Measurements from ENCODE around the gene CLECL1.
A peak's percentile ranks its signal among the peaks of the same experiment; 100 is the strongest.
"Not testable (repeated sequence)": the region's sequence is repeated elsewhere in the genome, so short reads cannot be mapped to it uniquely, and the experiment has no call there.

The CLECL1 gene

DNA sequence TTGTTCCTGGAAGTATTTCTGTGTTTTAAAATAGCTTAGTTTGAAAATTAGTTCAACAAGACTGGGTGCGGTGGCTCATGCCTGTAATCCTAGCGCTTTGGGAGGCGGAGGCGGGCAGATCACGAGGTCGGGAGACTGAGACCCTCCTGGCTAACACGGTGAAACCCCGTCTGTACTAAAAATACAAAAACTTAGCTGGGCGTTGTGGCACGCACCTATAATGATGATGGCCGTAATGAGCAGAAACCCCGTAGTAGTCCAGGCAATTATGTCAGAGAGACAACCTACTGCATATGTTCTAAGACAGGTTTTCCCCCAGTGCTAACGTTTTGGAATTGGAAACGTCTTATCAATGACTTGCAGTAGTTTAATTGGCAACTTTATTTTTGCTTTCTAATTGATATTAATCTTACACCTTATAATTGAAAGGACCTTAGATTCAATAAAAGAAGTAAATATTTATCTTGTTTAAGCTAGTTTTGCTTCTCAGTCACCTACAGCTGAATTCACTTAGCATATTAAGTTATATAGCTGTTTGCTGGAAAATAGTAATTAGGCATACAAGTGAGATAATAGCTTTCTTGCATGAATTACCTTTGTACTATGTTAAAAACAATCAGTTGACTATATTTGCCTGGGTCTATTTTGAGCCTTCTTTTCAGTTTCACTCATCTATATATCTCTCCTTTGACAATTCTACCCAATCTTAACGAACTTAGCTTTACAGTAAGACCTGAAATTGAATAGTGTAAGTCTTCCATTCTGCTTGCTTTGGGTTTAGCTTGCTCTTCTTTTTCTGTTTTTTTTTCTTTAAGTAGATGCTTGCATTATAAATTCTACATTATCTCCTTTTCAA is 15.6 kb downstream of the CLECL1 start:
- H3K36me3 Mint-ChIP-seq: peaks cover 60% of the 10 kb centered on the region
- H3K9me3 Mint-ChIP-seq: peaks cover 9% of the 10 kb centered on the region
- peak overlapping the region; percentile 57 for H3K4me3 Mint-ChIP-seq
- no peaks in the 10 kb centered on the region for H3K27me3 Mint-ChIP-seq
- H3K27ac Mint-ChIP-seq: peak overlapping the region; percentile 81
- peak; percentile 44 for ATAC-seq
- H3K4me1 Mint-ChIP-seq: peaks cover 92% of the 10 kb centered on the region

- Mint-ChIP-seq H3K4me1 (peaks cover 91% of the 10 kb centered on the region), H3K4me3 (peak overlapping the region; percentile 36), H3K36me3 (peaks cover 42% of the 10 kb centered on the region), H3K27ac (peak overlapping the region; percentile 81)
- not testable (repeated sequence) for H3K27me3 Mint-ChIP-seq, H3K9me3 Mint-ChIP-seq
- peak; percentile 77 for ATAC-seq
These were observed 19.8 kb downstream of the CLECL1 start for GRCh38 chr12:9713032-9713558.

- peaks cover 9% of the 10 kb centered on the region for H3K9me3 Mint-ChIP-seq
- H3K36me3 Mint-ChIP-seq: peaks cover 44% of the 10 kb centered on the region
- peak overlapping the region; percentile 81 for H3K27ac Mint-ChIP-seq
- ATAC-seq: no peak
- H3K4me3 Mint-ChIP-seq: no peak overlapping the region
- H3K27me3 Mint-ChIP-seq: no peaks in the 10 kb centered on the region
- H3K4me1 Mint-ChIP-seq: peaks cover 90% of the 10 kb centered on the region
These were observed 21.2 kb downstream of the CLECL1 start for GRCh38 chr12:9711664-9712063.

DNA sequence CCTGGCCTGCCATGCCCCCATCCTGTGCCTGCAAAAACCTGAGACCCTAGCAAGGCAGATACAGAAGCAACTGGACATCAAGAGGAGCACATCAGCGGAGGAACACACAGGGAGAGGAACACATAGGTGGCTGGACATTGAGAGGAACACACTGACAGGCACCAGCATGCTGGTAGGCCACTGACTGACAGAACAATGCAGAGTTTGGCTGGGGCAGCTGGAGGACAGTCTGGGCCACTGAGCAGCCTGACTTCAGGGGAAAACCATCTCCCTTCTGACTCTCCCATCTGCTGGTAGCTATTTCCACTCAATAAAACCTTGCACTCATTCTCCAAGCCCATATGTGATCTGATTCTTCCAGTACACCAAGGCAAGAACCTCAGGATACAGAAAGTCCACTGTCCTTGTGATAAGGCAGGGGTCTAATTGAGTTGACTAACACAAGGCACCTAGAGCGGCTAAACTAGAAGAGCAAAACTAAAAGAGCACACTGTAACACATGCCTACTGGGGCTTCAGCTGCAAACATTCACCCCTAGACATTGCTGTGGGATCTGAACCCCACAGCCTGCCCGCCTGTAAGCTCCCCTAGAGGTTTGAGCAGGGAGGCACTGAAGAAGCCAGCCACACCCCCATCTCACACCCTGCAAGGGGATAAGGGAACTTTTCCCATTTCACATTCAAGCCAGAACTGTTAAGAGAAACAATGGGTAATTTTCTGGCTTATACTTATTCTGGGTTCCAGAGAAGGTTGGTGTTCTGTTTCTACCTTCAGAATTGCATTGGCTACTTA is 22.1 kb downstream of the CLECL1 start:
- Mint-ChIP-seq H3K4me3 (no peak overlapping the region), H3K36me3 (peaks cover 44% of the 10 kb centered on the region), H3K4me1 (peaks cover 90% of the 10 kb centered on the region), H3K27me3 (no peaks in the 10 kb centered on the region), H3K27ac (peak overlapping the region; percentile 81), H3K9me3 (peaks cover 6% of the 10 kb centered on the region)
- no peak for ATAC-seq

- no peak for ATAC-seq
- Mint-ChIP-seq H3K27me3 (no peaks in the 10 kb centered on the region), H3K9me3 (peaks cover 6% of the 10 kb centered on the region), H3K27ac (peak overlapping the region; percentile 96), H3K4me3 (no peak overlapping the region), H3K4me1 (peaks cover 80% of the 10 kb centered on the region), H3K36me3 (peaks cover 45% of the 10 kb centered on the region)
These were observed 24.0 kb downstream of the CLECL1 start for GRCh38 chr12:9708853-9709252.

DNA sequence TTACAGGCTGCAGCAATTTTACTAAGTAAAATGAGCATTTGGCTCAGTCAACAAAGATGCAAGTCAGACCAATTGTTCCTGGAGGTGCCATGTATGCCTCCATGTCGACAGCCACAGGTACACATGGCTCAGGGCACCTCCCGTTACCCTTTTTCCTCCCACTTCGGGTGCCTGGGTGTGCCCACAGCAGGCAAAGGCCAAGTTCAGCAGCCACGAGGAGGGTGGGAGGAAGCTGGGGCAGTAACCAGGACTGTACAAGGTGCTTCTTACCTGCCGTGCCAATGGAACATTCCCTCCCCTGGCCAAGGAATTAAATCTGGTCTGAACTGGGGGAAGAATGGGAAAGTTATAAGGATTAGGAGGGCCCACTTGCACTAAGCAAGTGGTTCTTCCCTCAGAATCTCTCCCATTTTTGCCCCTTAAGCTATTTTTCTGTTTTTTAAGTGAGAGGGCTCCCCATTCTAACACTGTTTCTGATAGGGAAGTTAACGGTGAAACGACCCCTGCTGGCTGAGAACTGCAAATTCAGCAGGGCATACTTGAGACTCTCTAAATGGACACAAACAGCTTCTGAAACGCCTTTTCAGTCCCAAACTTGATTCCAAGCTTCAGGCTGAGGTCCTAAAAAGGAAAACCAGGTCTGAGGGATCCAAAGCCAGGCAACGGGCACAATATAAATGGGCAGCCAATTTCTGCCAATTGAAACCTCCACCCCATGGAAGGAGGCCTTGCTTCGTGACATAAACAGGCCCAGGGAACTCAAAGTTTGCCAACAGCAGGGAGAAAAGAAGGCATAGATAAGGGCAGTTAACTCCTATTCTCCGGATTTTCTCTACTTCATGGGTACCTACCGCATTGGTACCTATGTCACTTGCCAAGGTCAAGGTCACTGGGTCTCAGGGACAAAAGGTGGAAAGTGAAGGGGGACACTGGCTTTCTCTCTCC is 24.8 kb downstream of the CLECL1 start:
- peaks cover 73% of the 10 kb centered on the region for H3K4me1 Mint-ChIP-seq
- peak overlapping the region; percentile 96 for H3K27ac Mint-ChIP-seq
- ATAC-seq: peak; percentile 75
- peaks cover 45% of the 10 kb centered on the region for H3K36me3 Mint-ChIP-seq
- peaks cover 6% of the 10 kb centered on the region for H3K9me3 Mint-ChIP-seq
- H3K27me3 Mint-ChIP-seq: no peaks in the 10 kb centered on the region
- H3K4me3 Mint-ChIP-seq: peak overlapping the region; percentile 65

DNA sequence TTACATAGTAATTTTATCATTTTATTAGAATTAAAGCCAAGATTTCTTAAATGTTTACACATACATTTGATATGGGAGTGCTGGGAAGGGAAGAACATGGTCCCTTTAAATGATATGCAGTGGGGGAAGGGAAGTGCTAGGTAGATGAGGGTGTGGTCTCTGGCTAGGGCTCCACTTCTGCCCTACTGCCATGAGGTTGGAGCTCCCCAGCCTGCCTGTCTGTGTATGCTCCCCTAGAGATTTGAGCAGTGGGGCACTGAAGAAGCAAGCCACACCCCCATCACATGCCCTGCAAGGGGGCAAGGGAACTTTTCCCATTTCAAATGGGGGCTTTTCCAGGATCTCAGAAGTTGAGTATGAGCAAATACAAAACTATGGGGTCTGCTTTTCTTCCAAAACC is 25.5 kb downstream of the CLECL1 start:
- Mint-ChIP-seq H3K4me3 (peak overlapping the region; percentile 65), H3K9me3 (peaks cover 6% of the 10 kb centered on the region), H3K27me3 (no peaks in the 10 kb centered on the region), H3K27ac (peak overlapping the region; percentile 96), H3K4me1 (peaks cover 75% of the 10 kb centered on the region), H3K36me3 (peaks cover 50% of the 10 kb centered on the region)
- peak; percentile 86 for ATAC-seq

GRCh38 chr12:9706086-9706685 is 26.7 kb downstream of the CLECL1 start:
- Mint-ChIP-seq H3K4me1 (peaks cover 75% of the 10 kb centered on the region), H3K4me3 (peak overlapping the region; percentile 42), H3K27ac (peak overlapping the region; percentile 87), H3K36me3 (peaks cover 45% of the 10 kb centered on the region), H3K9me3 (peaks cover 6% of the 10 kb centered on the region), H3K27me3 (no peaks in the 10 kb centered on the region)
- ATAC-seq: no peak

DNA sequence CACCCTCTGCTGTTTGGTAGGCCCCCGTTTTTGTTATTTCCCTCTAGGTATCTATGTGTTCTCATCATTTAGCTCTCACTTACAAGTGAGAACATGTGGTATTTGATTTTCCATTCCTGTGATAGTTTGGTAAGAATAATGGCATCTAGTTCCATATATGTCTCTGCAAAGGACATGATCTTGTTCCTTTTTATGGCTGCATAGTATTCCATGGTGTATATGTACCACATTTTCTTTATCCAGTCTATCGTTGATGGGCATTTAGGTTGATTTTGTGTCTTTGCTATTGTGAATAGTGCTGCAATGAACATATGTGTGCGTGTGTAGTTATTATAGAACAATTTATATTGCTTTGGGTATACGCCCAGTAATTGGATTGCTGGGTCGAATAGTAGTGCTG is 28.3 kb downstream of the CLECL1 start:
- H3K4me3 Mint-ChIP-seq, H3K9me3 Mint-ChIP-seq, H3K27ac Mint-ChIP-seq, H3K27me3 Mint-ChIP-seq, ATAC-seq: not testable (repeated sequence)
- H3K36me3 Mint-ChIP-seq: peaks cover 40% of the 10 kb centered on the region
- H3K4me1 Mint-ChIP-seq: peaks cover 73% of the 10 kb centered on the region

- Mint-ChIP-seq H3K4me1 (peaks cover 70% of the 10 kb centered on the region), H3K4me3 (peak overlapping the region; percentile 21), H3K27ac (peak overlapping the region; percentile 81), H3K27me3 (no peaks in the 10 kb centered on the region), H3K9me3 (peaks cover 9% of the 10 kb centered on the region), H3K36me3 (peaks cover 28% of the 10 kb centered on the region)
- ATAC-seq: peak; percentile 66
These were observed 30.6 kb downstream of the CLECL1 start for GRCh38 chr12:9702255-9702654.

DNA sequence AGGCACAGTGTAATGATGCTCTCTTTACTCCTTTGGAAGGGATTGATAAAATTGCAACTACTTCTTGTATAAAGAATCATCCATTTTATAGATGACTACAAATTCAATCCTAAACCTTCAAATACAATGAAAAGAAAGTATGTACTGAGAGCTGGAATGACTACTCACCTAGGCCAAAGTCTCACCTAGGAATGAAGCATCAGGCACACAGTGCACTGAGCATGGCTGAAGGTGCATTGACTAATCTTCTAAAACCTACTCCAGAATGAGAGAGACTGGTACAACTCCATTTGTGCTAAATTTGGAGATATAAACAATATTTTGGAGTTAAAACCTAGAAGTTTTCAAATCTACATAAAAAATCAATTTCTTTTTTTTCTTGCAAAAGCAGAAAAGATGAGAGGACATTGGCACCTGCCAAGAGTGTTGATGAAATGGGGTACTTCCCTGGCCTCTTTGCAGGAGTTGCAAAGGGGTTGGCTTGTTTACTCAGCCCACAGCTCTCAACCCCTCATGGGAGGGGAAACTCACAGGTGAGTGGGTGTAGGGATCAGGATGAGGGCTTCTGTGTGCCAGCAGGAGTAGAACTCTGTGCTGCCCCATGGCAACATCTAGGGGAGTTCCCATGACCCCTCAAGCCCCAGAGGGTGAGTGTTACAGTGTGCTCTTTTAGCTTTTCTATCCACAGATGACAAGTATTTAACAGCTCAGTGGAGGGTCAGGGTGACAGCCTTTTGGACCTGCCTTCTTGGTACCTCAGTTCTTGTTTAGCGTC is 31.3 kb downstream of the CLECL1 start:
- Mint-ChIP-seq H3K9me3 (peaks cover 10% of the 10 kb centered on the region), H3K4me3 (peak overlapping the region; percentile 21), H3K36me3 (peaks cover 33% of the 10 kb centered on the region), H3K4me1 (peaks cover 69% of the 10 kb centered on the region), H3K27me3 (no peaks in the 10 kb centered on the region), H3K27ac (peak overlapping the region; percentile 81)
- peak; percentile 77 for ATAC-seq

GRCh38 chr12:9700606-9700956 is 32.3 kb downstream of the CLECL1 start:
- H3K36me3 Mint-ChIP-seq: peaks cover 33% of the 10 kb centered on the region

GRCh38 chr12:9699898-9700605 is 32.8 kb downstream of the CLECL1 start:
- peak overlapping the region; percentile 81 for H3K27ac Mint-ChIP-seq
- no peaks in the 10 kb centered on the region for H3K27me3 Mint-ChIP-seq
- peaks cover 13% of the 10 kb centered on the region for H3K9me3 Mint-ChIP-seq
- no peak overlapping the region for H3K4me3 Mint-ChIP-seq
- H3K36me3 Mint-ChIP-seq: peaks cover 35% of the 10 kb centered on the region
- H3K4me1 Mint-ChIP-seq: peaks cover 62% of the 10 kb centered on the region
- no peak for ATAC-seq

More at GRCh38 chr12:9700606-9700956, 32.3 kb downstream of the CLECL1 start:
- H3K27ac Mint-ChIP-seq: peak overlapping the region; percentile 81
- ATAC-seq: no peak
- no peaks in the 10 kb centered on the region for H3K27me3 Mint-ChIP-seq
- peaks cover 10% of the 10 kb centered on the region for H3K9me3 Mint-ChIP-seq
- H3K4me1 Mint-ChIP-seq: peaks cover 62% of the 10 kb centered on the region
- no peak overlapping the region for H3K4me3 Mint-ChIP-seq
